Middle frontal gyrus (tissue), 1 donor: Measurements from ENCODE around the gene OR56A5.
"Not testable (repeated sequence)": the region's sequence is repeated elsewhere in the genome, so short reads cannot be mapped to it uniquely, and the experiment has no call there.

Source experiments
- DNase-seq: peaks from one replicate; pipeline ENCODE4 v3.0.0-alpha.2; 2015; ENCODE audit warnings: low spot score; ENCODE audit errors: extremely low spot score

Gene OR56A5, protein sequence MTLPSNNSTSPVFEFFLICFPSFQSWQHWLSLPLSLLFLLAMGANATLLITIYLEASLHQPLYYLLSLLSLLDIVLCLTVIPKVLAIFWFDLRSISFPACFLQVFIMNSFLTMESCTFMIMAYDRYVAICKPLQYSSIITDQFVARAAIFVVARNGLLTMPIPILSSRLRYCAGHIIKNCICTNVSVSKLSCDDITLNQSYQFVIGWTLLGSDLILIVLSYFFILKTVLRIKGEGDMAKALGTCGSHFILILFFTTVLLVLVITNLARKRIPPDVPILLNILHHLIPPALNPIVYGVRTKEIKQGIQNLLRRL

DNA sequence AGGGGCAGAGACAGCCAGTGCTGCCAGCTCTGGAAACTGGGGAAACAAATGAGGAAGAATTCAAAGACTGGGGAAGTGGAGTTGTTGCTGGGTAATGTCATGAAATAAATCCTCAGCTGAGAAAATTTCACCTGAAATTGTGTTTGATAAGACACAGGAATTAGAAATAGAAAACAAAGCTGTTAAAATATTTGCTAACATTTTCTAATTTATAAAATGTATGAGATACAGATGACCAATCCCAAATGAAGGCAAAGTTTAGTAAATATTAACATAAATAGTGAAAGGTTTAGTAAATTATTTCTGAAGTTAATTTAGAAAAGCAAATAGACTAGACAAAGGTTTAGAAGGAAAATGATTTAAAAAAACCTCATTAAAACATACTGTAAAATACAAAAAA lies at the start of gene OR56A5:
TSS of gene OR56A5 (minus strand) at position 101 of the 400 bp plus-strand sequence. CDS start at position 101, 0 bp downstream.
- DNase-seq = no peak

DNA sequence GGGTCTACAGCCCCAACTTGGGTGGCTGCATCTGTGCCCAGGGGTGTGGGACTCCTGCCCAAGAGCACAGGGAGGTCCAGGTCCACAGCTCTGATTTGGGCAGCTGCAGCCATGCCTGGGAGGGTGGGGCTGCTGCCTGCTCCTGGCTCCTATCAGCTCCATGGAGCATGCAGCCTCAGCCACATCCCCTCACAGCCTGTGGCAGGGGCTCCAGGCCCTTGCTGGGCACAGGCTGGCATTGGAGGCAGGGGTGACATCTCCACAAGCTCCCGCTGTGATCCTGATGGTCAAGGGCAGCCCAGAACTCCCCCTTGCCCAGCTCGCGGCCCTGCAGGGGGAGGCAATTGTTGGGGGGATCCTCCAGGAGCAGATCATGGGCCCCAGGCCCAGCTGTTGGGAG lies 44.7 kb upstream of the OR56A5 start:
- DNase-seq = no peak

GRCh38 chr11:6012035-6012668 lies 43.9 kb upstream of the OR56A5 start:
- DNase-seq = no peak

DNA sequence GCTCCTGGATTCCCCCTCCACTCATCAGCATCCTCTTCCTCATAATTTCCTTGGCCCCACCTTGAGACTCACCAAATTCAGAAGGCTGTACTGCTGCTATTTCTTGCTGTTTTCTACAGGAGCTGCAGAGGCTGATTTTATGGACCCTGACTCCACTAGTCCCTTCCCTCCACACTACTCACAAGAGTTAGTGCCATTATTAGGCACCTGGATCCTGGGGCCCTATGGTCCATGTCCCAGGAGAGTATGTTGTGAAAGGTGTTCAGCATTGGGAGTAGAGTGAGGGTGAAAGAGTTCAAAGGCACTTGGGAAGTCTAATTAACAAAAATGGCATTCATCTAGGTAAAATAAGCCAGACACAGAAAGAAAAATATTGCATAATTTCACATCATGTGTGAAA lies 38.6 kb upstream of the OR56A5 start, which contains the start of gene OR56A4:
TSS of gene OR56A4 (minus strand) at position 101 of the 400 bp plus-strand sequence. CDS start 3,954 bp downstream, outside the sequence.
- DNase-seq = no peak

- DNase-seq = no peak
Observed at GRCh38 chr11:6006395-6006794, 38.1 kb upstream of the OR56A5 start.

GRCh38 chr11:6002202-6002699 lies 34.0 kb upstream of the OR56A5 start:
- DNase-seq = no peak

- no peak for DNase-seq
Observed at GRCh38 chr11:5994791-5995190, 26.5 kb upstream of the OR56A5 start.

DNA sequence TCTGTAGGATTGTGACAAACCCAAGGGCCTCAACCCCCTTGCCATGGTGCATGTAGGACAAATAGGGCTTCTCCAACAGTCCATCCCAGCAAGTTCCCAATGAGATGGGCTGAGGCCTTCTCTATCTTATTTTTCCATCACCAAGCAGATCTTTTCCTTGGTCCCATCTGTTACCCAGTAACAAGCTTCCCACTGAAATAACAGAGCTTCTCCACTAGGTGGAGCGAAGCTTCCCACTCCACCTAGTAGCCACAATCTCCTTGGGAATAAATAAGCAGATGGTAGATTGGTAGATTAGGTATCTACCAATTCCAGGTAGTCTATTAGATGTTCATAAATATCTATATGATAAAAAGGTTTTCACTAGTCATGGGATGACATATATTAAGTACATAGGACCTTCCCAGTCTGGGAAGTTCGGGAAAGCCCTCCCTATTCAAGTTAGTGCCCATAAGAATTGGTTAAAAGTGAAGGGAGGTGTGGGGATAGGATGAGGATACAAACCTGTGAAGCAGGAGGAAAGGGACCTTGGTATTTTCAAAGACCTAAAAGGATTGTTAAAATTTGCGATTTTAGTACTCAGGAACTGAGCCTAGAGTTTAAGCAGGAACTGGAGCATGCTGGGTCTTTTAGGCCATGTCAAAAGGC lies 24.4 kb upstream of the OR56A5 start:
- DNase-seq = no peak

DNA sequence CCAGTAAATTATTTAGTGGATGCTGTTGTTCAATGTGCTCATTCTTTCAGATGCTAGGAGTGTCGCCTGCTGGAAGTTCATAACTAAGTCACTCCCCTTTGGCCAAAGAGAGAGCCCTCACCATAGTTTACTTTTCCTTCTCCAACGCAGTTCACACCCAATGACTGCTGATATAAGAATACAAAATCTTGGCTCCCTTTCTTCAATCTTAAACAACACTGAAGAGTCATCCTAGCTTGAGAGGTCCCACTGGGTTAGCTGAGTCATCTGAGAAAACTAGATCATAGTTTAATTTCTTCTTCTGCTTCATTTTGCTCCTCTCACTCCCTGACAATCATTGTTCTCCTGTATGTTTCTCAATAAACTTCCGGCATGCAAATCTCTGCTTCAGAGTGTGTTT lies 23.9 kb upstream of the OR56A5 start:
- DNase-seq = no peak

- DNase-seq = no peak
Observed at GRCh38 chr11:5989203-5989602, 20.9 kb upstream of the OR56A5 start.

GRCh38 chr11:5986885-5987284 lies 18.6 kb upstream of the OR56A5 start, which contains the start of gene OR52L1:
TSS of gene OR52L1 (minus strand) at chr11:5986985. CDS start at chr11:5986930, 55 bp downstream.
- no peak for DNase-seq

GRCh38 chr11:5983443-5983842 lies 15.1 kb upstream of the OR56A5 start:
- DNase-seq = no peak

- DNase-seq = no peak
Observed at GRCh38 chr11:5973530-5973929, 5.2 kb upstream of the OR56A5 start.

DNA sequence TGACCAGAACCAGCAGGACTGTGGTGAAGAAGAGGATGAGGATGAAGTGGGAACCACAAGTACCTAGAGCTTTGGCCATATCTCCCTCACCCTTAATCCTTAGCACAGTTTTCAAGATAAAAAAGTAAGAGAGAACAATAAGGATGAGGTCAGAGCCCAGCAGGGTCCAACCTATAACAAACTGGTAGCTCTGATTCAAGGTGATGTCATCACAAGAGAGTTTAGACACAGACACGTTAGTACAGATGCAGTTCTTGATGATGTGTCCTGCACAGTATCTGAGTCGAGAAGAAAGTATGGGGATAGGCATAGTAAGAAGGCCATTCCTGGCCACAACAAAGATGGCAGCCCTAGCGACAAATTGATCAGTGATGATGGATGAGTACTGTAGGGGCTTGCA lies 586 bp downstream of the OR56A5 start:
- no peak for DNase-seq

GRCh38 chr11:5966958-5967357 lies 1.3 kb downstream of the OR56A5 start:
- no peak for DNase-seq

DNA sequence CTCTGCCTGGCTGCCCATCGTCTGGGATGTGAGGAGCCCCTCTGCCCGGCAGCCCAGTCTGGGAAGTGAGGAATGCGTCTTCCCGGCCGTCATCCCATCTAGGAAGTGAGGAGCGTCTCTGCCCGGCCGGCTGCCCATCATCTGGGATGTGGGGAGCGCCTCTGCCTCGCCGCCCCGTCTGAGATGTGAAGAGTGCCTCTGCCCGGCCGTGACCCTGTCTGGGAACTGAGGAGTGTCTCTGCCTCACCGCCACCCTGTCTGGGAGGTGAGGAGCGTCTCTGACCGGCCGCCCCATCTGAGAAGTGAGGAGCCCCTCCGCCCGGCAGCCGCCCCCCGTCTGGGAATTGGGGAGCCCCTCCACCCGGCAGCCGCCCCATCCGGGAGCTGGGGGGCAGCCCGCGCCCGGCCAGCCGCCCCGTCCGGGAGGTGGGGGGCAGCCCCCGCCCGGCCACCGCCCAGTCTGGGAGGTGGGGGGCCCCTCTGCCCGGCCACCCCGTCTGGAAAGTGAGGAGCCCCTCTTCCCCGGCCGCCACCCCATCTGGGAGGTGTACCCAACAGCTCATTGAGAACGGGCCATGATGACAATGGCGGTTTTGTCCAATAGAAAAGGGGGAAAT lies 7.5 kb downstream of the OR56A5 start:
- not testable (repeated sequence) for DNase-seq

- DNase-seq = no peak
Observed at GRCh38 chr11:5955586-5955985, 12.7 kb downstream of the OR56A5 start.

- no peak for DNase-seq
Observed at GRCh38 chr11:5941951-5942350, 26.3 kb downstream of the OR56A5 start, which contains the start of gene OR56A3. TSS of gene OR56A3 (plus strand) at chr11:5942251. CDS start at chr11:5947347, 5,096 bp downstream.

DNA sequence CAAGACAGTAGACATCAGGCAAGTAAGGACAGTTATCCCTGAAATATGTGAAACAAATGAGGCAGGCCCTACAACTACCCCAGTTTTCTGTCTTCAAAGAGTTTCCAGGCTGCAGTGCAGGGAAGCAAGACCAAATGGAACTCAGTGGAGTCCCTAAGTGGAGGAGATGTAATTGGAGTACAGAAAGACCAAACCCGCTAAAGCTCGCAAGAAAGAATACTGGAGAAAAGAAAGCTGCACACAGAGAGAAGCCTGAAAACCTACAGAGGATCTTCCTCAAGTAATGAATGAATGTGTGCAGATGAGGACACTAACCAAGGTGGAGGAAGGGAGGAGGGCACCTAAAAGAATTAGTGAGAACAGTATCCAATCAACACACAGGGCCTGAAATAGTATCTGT lies 27.5 kb downstream of the OR56A5 start:
- DNase-seq = no peak

DNA sequence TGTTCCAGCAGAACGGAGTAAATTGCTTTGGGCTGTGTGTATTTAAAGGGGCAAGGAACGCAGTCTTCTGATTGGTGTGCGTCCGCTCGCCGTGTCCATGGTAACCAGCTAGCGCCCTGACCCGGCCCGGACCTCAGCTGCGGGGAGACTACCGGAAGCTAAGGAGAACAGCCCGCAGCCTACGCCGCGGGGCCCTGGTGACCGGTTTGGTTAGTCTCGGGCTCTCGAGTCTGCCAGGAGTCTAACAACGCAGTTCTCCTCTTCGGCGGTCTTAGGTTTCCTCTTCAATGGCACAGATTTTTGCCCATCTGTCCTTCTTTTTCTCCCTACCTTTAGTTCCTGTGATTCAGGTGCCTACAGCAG lies 29.7 kb downstream of the OR56A5 start:
- DNase-seq = no peak

DNA sequence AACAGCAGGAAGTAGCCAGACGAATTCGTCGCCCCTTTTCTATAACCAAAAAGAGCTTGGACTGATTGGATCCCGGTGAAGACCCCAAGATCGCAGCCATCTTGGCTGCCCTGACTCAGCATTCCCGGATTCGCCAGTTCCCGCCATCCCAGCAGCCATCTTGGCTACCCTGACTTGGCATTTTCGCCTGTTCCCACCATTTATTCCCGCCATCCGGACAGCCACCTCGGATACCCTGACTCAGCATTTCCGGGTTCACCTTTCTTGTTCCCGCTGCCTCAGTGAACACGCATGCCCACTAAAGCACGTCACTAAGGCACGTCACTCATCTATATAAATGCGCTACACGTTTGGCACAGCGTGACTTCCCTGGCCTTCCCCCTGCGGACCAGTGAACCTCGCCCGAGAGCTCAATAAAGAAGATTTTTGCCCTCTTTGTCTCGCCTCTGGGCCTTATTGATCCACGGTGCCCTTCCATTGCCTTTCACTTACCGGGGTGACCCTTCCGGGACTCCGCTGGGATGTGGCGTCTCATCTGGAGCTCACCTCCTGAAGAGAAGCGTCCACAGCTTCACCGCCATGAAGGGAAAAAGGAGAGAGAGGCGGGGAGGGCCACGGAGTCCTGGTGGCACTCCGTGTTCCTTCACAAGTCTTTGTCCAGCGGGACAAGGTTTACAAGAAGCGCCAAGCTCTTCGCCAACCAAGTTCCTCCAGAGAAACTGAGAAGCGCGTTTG lies 30.3 kb downstream of the OR56A5 start:
- DNase-seq = no peak
